ENCODE data around the gene RNF113B. TPM values are rescaled to one million over a fixed set of nuclear protein-coding genes. Genes with fewer than 3 reads are reported as not detected.

The RNF113B gene
- total and polyA plus RNA-seq, 4 donors: 0.20 TPM; not detected in 3

GRCh38 chr13:98169331-98169730, 7.7 kb downstream of the RNF113B start:
- Histone ChIP-seq H3K36me3 (ENCODE audit: control insufficient read depth, insufficient read depth, low read length) (no peaks in the 10 kb centered on the region), H3K27ac (ENCODE audit: low read depth, low read length) (no peak overlapping the region), H3K4me1 (ENCODE audit: control insufficient read depth, insufficient read depth, low read length) (peaks cover 21% of the 10 kb centered on the region), H3K27me3 (ENCODE audit: control insufficient read depth, insufficient read depth, low read length) (no peaks in the 10 kb centered on the region), H3K9me3 (ENCODE audit: control insufficient read depth, insufficient read depth, low read length) (no peaks in the 10 kb centered on the region), H3K4me3 (ENCODE audit: low read depth, low read length) (no peak overlapping the region)
- DNase-seq (ENCODE audit: low read depth in 4 of 6, low spot score in 6 of 6): no peak
- WGBS (ENCODE audit: insufficient coverage): no CpG with 5 or more reads among the region's 3 CpGs

DNA sequence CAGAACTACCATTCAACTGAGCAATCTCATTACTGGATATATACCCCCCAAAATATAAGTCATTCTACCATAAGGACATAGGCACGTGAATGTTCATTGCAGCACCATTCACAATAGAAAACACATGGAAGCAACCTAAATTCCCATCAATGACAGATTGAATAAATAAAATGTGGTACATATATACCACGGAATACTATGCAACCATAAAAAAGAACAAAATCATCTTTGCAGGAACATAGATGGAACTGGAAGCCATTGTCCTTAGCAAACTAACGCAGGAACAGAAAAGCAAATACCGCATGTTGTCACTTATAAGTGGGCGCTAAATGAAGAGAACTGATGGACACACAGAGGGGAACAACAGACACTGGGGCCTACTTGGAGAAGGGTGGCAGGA, 14.1 kb downstream of the RNF113B start:
- no peak overlapping the region for H3K4me3 ChIP-seq (ENCODE audit: low read depth, low read length)
- H3K36me3 ChIP-seq (ENCODE audit: control insufficient read depth, insufficient read depth, low read length): no peaks in the 10 kb centered on the region
- WGBS (ENCODE audit: insufficient coverage): 100% methylated on average over 3 of the region's 5 CpGs
- no peaks in the 10 kb centered on the region for H3K9me3 ChIP-seq (ENCODE audit: control insufficient read depth, insufficient read depth, low read length)
- H3K4me1 ChIP-seq (ENCODE audit: control insufficient read depth, insufficient read depth, low read length): peaks cover 6% of the 10 kb centered on the region
- no peak for DNase-seq (ENCODE audit: low read depth in 4 of 6, low spot score in 6 of 6)
- H3K27ac ChIP-seq (ENCODE audit: low read depth, low read length): no peak overlapping the region
- H3K27me3 ChIP-seq (ENCODE audit: control insufficient read depth, insufficient read depth, low read length): no peaks in the 10 kb centered on the region

DNA sequence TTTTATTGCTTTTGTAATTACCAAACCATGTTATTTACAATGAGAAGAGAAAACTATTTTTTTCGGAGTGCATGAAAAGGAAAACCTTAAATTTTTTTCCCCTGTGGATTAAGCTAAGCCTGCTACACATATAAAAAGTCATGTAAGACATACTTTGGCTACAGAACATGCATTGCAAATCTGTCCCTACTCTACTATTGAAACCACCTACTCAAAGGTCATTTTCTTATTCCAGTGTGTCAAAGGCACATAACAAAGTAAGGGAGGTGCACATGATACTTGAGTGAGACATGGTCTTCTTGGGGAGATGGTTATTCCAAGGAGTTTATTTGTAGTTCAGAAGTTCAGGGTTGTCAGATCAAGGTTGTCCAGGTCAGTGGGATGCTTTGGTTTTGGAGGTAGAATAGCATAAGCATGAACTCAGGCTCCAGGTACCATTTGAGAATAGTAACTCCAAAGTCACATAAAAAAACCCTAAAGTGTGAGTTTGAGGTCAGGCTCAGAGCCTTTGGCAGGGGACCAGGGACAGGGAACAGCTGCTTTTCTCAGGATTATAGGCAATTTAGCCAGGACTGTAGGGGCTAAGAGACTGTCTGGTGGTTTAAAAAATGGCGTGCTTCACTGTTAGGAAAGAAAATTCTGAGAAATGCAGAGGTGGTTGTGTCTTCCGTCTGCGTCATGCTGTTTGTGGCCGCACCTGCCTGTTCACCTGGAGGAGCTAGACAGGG, 18.7 kb downstream of the RNF113B start:
- Histone ChIP-seq H3K4me1 (ENCODE audit: control insufficient read depth, insufficient read depth, low read length) (peaks cover 3% of the 10 kb centered on the region), H3K36me3 (ENCODE audit: control insufficient read depth, insufficient read depth, low read length) (peaks cover 3% of the 10 kb centered on the region), H3K27me3 (ENCODE audit: control insufficient read depth, insufficient read depth, low read length) (no peaks in the 10 kb centered on the region), H3K4me3 (ENCODE audit: low read depth, low read length) (no peak overlapping the region), H3K9me3 (ENCODE audit: control insufficient read depth, insufficient read depth, low read length) (no peaks in the 10 kb centered on the region), H3K27ac (ENCODE audit: low read depth, low read length) (no peak overlapping the region)
- WGBS (ENCODE audit: insufficient coverage): 92% methylated on average over 4 of the region's 5 CpGs
- DNase-seq (ENCODE audit: low read depth in 4 of 6, low spot score in 6 of 6): no peak

DNA sequence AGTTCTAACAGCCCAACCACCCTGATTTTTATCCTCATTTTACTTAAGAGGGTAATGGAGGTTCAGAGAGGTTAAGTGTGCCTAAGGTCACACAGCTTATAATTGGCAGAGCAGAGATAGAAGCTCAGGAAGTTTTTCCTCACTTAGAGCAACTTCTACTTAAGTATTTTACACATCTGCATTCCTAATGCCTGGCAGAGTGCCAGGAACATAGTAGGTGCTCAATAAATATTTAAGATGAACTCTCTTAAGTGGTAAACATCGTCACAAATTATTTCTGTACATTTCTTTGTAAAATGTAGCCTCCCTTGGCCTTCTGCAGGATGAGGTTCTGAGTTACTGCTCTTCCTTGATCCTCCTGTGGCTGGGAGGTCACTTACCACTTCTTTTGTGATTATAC, 19.5 kb downstream of the RNF113B start:
- no peak overlapping the region for H3K4me3 ChIP-seq (ENCODE audit: low read depth, low read length)
- no peaks in the 10 kb centered on the region for H3K9me3 ChIP-seq (ENCODE audit: control insufficient read depth, insufficient read depth, low read length)
- DNase-seq (ENCODE audit: low read depth in 4 of 6, low spot score in 6 of 6): no peak
- H3K4me1 ChIP-seq (ENCODE audit: control insufficient read depth, insufficient read depth, low read length): peaks cover 3% of the 10 kb centered on the region
- H3K27me3 ChIP-seq (ENCODE audit: control insufficient read depth, insufficient read depth, low read length): no peaks in the 10 kb centered on the region
- no peak overlapping the region for H3K27ac ChIP-seq (ENCODE audit: low read depth, low read length)
- no CpG with 5 or more reads among the region's 1 CpG for WGBS (ENCODE audit: insufficient coverage)
- peaks cover 3% of the 10 kb centered on the region for H3K36me3 ChIP-seq (ENCODE audit: control insufficient read depth, insufficient read depth, low read length)

DNA sequence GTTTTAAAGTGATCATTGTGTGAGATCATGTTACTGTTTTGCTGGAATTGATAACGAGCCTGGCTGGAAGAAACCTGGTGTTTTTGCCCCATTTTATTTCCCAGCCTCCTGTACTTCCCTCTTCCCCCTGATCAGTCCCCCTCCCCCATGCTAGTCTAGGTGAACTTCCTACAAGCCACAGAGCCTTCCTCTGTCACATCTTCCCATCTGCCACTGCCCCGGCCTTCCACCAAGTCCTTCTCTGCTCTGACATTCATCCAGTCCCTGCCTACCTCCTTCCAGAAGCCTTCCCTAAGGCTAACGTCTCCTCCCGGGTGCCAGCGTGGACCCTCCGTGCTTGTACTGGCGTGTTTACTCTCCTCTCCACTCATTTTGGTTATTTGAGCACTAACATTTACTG, 19.9 kb downstream of the RNF113B start:
- Histone ChIP-seq H3K36me3 (ENCODE audit: control insufficient read depth, insufficient read depth, low read length) (peaks cover 3% of the 10 kb centered on the region), H3K4me3 (ENCODE audit: low read depth, low read length) (no peak overlapping the region), H3K27ac (ENCODE audit: low read depth, low read length) (no peak overlapping the region), H3K27me3 (ENCODE audit: control insufficient read depth, insufficient read depth, low read length) (no peaks in the 10 kb centered on the region), H3K4me1 (ENCODE audit: control insufficient read depth, insufficient read depth, low read length) (peaks cover 3% of the 10 kb centered on the region), H3K9me3 (ENCODE audit: control insufficient read depth, insufficient read depth, low read length) (no peaks in the 10 kb centered on the region)
- WGBS (ENCODE audit: insufficient coverage): 86% methylated on average over 6 of the region's 7 CpGs
- no peak for DNase-seq (ENCODE audit: low read depth in 4 of 6, low spot score in 6 of 6)

GRCh38 chr13:98156259-98156658, 20.8 kb downstream of the RNF113B start:
- Histone ChIP-seq H3K4me1 (ENCODE audit: control insufficient read depth, insufficient read depth, low read length) (peaks cover 3% of the 10 kb centered on the region), H3K27me3 (ENCODE audit: control insufficient read depth, insufficient read depth, low read length) (no peaks in the 10 kb centered on the region), H3K36me3 (ENCODE audit: control insufficient read depth, insufficient read depth, low read length) (peaks cover 3% of the 10 kb centered on the region), H3K27ac (ENCODE audit: low read depth, low read length) (no peak overlapping the region), H3K9me3 (ENCODE audit: control insufficient read depth, insufficient read depth, low read length) (no peaks in the 10 kb centered on the region), H3K4me3 (ENCODE audit: low read depth, low read length) (no peak overlapping the region)
- WGBS (ENCODE audit: insufficient coverage): no CpG with 5 or more reads among the region's 2 CpGs
- DNase-seq (ENCODE audit: low read depth in 4 of 6, low spot score in 6 of 6): no peak

- Histone ChIP-seq H3K27me3 (ENCODE audit: control insufficient read depth, insufficient read depth, low read length) (no peaks in the 10 kb centered on the region), H3K4me1 (ENCODE audit: control insufficient read depth, insufficient read depth, low read length) (peaks cover 3% of the 10 kb centered on the region), H3K4me3 (ENCODE audit: low read depth, low read length) (no peak overlapping the region), H3K27ac (ENCODE audit: low read depth, low read length) (no peak overlapping the region), H3K36me3 (ENCODE audit: control insufficient read depth, insufficient read depth, low read length) (peaks cover 3% of the 10 kb centered on the region), H3K9me3 (ENCODE audit: control insufficient read depth, insufficient read depth, low read length) (no peaks in the 10 kb centered on the region)
- 46% methylated on average over 2 of the region's 5 CpGs for WGBS (ENCODE audit: insufficient coverage)
- peak in 2 of 6 donors; percentile 72 to 81 for DNase-seq (ENCODE audit: low read depth in 4 of 6, low spot score in 6 of 6)
These were observed 21.5 kb downstream of the RNF113B start for GRCh38 chr13:98155475-98156109.

- Histone ChIP-seq H3K4me1 (ENCODE audit: control insufficient read depth, insufficient read depth, low read length) (peaks cover 7% of the 10 kb centered on the region), H3K9me3 (ENCODE audit: control insufficient read depth, insufficient read depth, low read length) (no peaks in the 10 kb centered on the region)
- WGBS (ENCODE audit: insufficient coverage): 85% methylated on average over 3 of the region's 8 CpGs
These were observed 26.1 kb downstream of the RNF113B start for GRCh38 chr13:98150832-98151479.

DNA sequence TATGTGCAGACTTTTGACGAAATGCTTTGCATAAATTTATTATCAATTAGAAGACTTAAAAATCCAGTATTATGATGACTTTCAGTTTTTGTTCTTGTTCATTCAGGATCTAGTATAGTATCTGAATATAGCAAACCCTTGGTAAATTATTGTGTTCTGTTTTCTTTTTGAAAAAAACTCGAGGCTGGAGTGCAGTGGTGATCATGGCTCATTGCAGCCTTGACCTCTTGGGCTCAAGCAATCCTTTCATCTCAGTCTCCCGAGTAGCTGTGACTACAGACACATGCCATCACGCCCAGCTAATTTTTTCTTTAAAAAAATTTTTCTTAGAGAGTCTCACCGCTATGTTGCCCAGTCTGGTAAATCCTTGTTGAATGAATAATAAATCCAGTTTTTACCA, 29.5 kb downstream of the RNF113B start:
- Histone ChIP-seq H3K4me3 (ENCODE audit: low read depth, low read length) (no peak overlapping the region), H3K27ac (ENCODE audit: low read depth, low read length) (no peak overlapping the region), H3K4me1 (ENCODE audit: control insufficient read depth, insufficient read depth, low read length) (peaks cover 20% of the 10 kb centered on the region), H3K36me3 (ENCODE audit: control insufficient read depth, insufficient read depth, low read length) (peaks cover 5% of the 10 kb centered on the region), H3K9me3 (ENCODE audit: control insufficient read depth, insufficient read depth, low read length) (no peaks in the 10 kb centered on the region), H3K27me3 (ENCODE audit: control insufficient read depth, insufficient read depth, low read length) (no peaks in the 10 kb centered on the region)
- no peak for DNase-seq (ENCODE audit: low read depth in 4 of 6, low spot score in 6 of 6)
- WGBS (ENCODE audit: insufficient coverage): no CpG with 5 or more reads among the region's 5 CpGs

More at GRCh38 chr13:98150832-98151479, 26.1 kb downstream of the RNF113B start:
- Histone ChIP-seq H3K4me3 (ENCODE audit: low read depth, low read length) (no peak overlapping the region), H3K36me3 (ENCODE audit: control insufficient read depth, insufficient read depth, low read length) (peaks cover 8% of the 10 kb centered on the region), H3K27ac (ENCODE audit: low read depth, low read length) (no peak overlapping the region), H3K27me3 (ENCODE audit: control insufficient read depth, insufficient read depth, low read length) (no peaks in the 10 kb centered on the region)
- DNase-seq (ENCODE audit: low read depth in 4 of 6, low spot score in 6 of 6): no peak
